ENCODE results near the gene CRAT. TPM values are rescaled to one million over a fixed set of nuclear protein-coding genes. Genes with fewer than 3 reads are reported as not detected.

The CRAT gene
- total RNA-seq, 2 experiments from 2014 or later: 1.8 to 6.5 TPM

GRCh38 chr9:129146441-129146941 is 35.9 kb upstream of the CRAT start:
- intact Hi-C loops (cut with micrococcal nuclease; ENCODE audit: unreplicated experiment): no loop called here
- no TSS peak for BruUV-seq (replicated peaks)
- ChIA-PET CTCF (ENCODE audit: unreplicated experiment) (no interaction called here), POLR2A (no interaction called here)
- Histone ChIP-seq H3K4me1 (ENCODE audit: insufficient read depth, low read length, poor library complexity, severe bottlenecking) (peaks cover 66% of the 10 kb centered on the region), H3K4me3 (ENCODE audit: low read depth, low read length, poor library complexity, severe bottlenecking) (no peak overlapping the region), H3K4me2 (ENCODE audit: low read length) (peak overlapping the region; percentile 28; the same call in 1 of the 2 replicates), H3K9me3 (ENCODE audit: low read length) (no peaks in the 10 kb centered on the region), H3K79me2 (ENCODE audit: insufficient read depth, low read depth, low read length) (no peaks in the 10 kb centered on the region; the same call in 1 of the 2 replicates), H3K9me2 (ENCODE audit: insufficient read depth, low read length) (no peaks in the 10 kb centered on the region), H3K27ac (ENCODE audit: low read depth, low read length, poor library complexity, severe bottlenecking) (peak overlapping the region; percentile 25), H2AFZ (ENCODE audit: low read length) (no peak overlapping the region), H4K20me1 (ENCODE audit: insufficient read depth, low read length) (no peaks in the 10 kb centered on the region), H3K36me3 (ENCODE audit: insufficient read depth, low read length) (peaks cover 27% of the 10 kb centered on the region)
- TF ChIP-seq EZH2phosphoT487 (IDR thresholded peaks at IDR 0.05; ENCODE audit: borderline replicate concordance, low read depth, low read length): no peak
- TF ChIP-seq, protein P1, sequence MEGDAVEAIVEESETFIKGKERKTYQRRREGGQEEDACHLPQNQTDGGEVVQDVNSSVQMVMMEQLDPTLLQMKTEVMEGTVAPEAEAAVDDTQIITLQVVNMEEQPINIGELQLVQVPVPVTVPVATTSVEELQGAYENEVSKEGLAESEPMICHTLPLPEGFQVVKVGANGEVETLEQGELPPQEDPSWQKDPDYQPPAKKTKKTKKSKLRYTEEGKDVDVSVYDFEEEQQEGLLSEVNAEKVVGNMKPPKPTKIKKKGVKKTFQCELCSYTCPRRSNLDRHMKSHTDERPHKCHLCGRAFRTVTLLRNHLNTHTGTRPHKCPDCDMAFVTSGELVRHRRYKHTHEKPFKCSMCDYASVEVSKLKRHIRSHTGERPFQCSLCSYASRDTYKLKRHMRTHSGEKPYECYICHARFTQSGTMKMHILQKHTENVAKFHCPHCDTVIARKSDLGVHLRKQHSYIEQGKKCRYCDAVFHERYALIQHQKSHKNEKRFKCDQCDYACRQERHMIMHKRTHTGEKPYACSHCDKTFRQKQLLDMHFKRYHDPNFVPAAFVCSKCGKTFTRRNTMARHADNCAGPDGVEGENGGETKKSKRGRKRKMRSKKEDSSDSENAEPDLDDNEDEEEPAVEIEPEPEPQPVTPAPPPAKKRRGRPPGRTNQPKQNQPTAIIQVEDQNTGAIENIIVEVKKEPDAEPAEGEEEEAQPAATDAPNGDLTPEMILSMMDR (conservative IDR thresholded peaks at IDR 0.05; ENCODE audit: low read length): no peak
- DNase-seq (ENCODE audit: low spot score): no peak

DNA sequence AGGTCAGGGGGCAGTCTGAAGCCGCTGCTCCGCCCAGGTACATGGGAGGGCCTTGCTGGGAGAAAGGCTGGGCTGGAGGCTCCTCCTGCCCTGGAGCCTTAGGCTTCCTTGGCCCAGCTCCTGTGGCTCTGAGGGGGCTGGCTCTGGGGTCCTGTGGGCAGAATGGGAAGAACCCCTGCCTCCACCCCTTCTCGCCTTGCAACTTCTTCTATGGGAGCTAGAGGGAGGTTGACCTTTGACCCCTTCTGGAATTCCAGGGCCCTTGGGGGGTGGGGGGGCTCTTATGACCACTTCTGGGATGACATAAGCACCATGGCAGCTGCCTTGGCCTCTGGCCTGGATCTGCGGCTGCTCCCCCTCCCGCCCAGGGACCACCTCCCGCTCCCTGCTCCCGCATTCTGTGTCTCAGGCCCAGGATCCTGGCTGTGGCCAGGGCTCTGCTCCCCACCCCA is 35.3 kb upstream of the CRAT start:
- Histone ChIP-seq H3K9me3 (ENCODE audit: low read length) (no peaks in the 10 kb centered on the region), H3K27ac (ENCODE audit: low read depth, low read length, poor library complexity, severe bottlenecking) (no peak overlapping the region), H2AFZ (ENCODE audit: low read length) (no peak overlapping the region), H3K4me3 (ENCODE audit: low read depth, low read length, poor library complexity, severe bottlenecking) (no peak overlapping the region), H3K79me2 (ENCODE audit: insufficient read depth, low read depth, low read length) (no peaks in the 10 kb centered on the region; the same call in 1 of the 2 replicates), H4K20me1 (ENCODE audit: insufficient read depth, low read length) (no peaks in the 10 kb centered on the region), H3K9me2 (ENCODE audit: insufficient read depth, low read length) (no peaks in the 10 kb centered on the region), H3K36me3 (ENCODE audit: insufficient read depth, low read length) (peaks cover 27% of the 10 kb centered on the region), H3K4me2 (ENCODE audit: low read length) (no peak overlapping the region), H3K4me1 (ENCODE audit: insufficient read depth, low read length, poor library complexity, severe bottlenecking) (peaks cover 73% of the 10 kb centered on the region)
- POLR2A ChIA-PET: no interaction called here
- no TSS peak for BruUV-seq (replicated peaks)
- no peak for TF ChIP-seq EZH2phosphoT487 (IDR thresholded peaks at IDR 0.05; ENCODE audit: borderline replicate concordance, low read depth, low read length)
- TF ChIP-seq, protein P1 (conservative IDR thresholded peaks at IDR 0.05; ENCODE audit: low read length): no peak
- intact Hi-C loops (cut with micrococcal nuclease; ENCODE audit: unreplicated experiment): no loop called here
- CTCF ChIA-PET (ENCODE audit: unreplicated experiment): interaction anchor here (0.6 kb wide), 1 partner anchor 118 kb away, joined by 5 read pairs; the partner anchor contains the start of gene SH3GLB2
- DNase-seq (ENCODE audit: low spot score): no peak

DNA sequence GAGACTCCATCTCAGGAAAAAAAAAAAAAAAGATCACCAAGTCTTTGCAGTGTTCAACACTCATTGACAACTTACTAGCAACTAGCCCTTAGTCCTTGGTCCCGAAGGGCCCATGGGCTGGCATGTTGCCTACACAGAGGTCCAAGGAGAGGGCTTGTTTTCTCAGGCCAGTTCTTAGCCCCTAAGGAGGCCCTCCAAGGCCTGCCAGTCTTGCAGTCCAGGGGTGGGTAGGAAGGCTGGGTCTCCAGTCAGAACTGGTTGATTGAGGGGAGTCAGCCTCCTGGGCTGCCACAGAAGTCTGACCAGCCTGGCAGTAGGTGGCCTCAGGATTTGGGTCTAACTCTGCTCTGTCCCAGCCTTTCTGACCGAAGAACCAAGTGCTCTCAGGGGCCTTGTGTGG is 34.7 kb upstream of the CRAT start:
- POLR2A ChIA-PET: no interaction called here
- Histone ChIP-seq H3K4me1 (ENCODE audit: insufficient read depth, low read length, poor library complexity, severe bottlenecking) (peaks cover 78% of the 10 kb centered on the region), H3K36me3 (ENCODE audit: insufficient read depth, low read length) (peaks cover 27% of the 10 kb centered on the region), H3K9me2 (ENCODE audit: insufficient read depth, low read length) (no peaks in the 10 kb centered on the region), H3K4me3 (ENCODE audit: low read depth, low read length, poor library complexity, severe bottlenecking) (no peak overlapping the region), H4K20me1 (ENCODE audit: insufficient read depth, low read length) (no peaks in the 10 kb centered on the region), H3K79me2 (ENCODE audit: insufficient read depth, low read depth, low read length) (no peaks in the 10 kb centered on the region; the same call in 1 of the 2 replicates), H3K27ac (ENCODE audit: low read depth, low read length, poor library complexity, severe bottlenecking) (no peak overlapping the region), H3K4me2 (ENCODE audit: low read length) (no peak overlapping the region), H2AFZ (ENCODE audit: low read length) (no peak overlapping the region), H3K9me3 (ENCODE audit: low read length) (no peaks in the 10 kb centered on the region)
- intact Hi-C loops (cut with micrococcal nuclease; ENCODE audit: unreplicated experiment): no loop called here
- BruUV-seq (replicated peaks): no TSS peak
- TF ChIP-seq, protein P1 (conservative IDR thresholded peaks at IDR 0.05; ENCODE audit: low read length): no peak
- TF ChIP-seq EZH2phosphoT487 (IDR thresholded peaks at IDR 0.05; ENCODE audit: borderline replicate concordance, low read depth, low read length): no peak
- CTCF ChIA-PET (ENCODE audit: unreplicated experiment): interaction anchor here (0.7 kb wide), 1 partner anchor 247 kb away, joined by 3 read pairs; no protein-coding TSS in a partner anchor
- DNase-seq (ENCODE audit: low spot score): no peak

Data from OCI-LY7 (cell line).